ENCODE measurements around the gene TMEM53.
A peak's percentile ranks its signal among the peaks of the same experiment; 100 is the strongest.
"Not testable (repeated sequence)": the region's sequence is repeated elsewhere in the genome, so short reads cannot be mapped to it uniquely, and the experiment has no call there.

The TMEM53 gene

DNA sequence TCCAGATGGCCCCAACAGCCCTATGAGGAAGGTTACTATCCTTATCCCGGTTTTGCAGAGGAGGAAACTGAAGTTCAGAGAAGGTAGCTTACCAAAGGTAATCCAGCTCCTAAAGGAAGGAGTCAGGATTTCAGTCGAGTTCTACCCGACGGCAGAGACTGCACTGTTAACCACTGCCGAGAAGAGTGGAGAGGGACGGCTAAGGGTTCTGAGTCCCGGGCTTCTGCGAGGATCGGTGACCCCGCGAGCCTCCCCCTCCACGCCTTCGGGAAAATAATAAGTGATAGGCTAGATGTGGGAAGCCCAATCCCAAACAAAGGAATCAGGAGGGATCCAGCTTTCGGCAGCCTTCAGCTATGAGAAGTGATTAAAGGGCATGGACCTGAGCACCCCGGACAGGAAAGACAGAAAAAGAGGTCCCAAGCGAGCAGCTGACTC, 587 bp downstream of the TMEM53 start:
- POLR2A ChIA-PET: interaction anchor here (0.6 to 1.4 kb wide), 3 partner anchors 33 to 950 kb away, joined by 3 to 7 read pairs (median 5); no protein-coding TSS in a partner anchor
- H3K4me3 ChIP-seq (ENCODE audit: low read depth, low read length): peak overlapping the region; percentile 90
- TF ChIP-seq CTCF (IDR thresholded peaks at IDR 0.05; ENCODE audit: insufficient read depth, low read length, missing control alignments): no peak
- no peak for DNase-seq (ENCODE audit: low read depth, low spot score)
- CTCF ChIA-PET: interaction anchor here (0.8 to 6.5 kb wide), 6 partner anchors 8 to 63 kb away, joined by 4 to 44 read pairs (median 5); partner anchors contain the start of gene RNU5D-1

DNA sequence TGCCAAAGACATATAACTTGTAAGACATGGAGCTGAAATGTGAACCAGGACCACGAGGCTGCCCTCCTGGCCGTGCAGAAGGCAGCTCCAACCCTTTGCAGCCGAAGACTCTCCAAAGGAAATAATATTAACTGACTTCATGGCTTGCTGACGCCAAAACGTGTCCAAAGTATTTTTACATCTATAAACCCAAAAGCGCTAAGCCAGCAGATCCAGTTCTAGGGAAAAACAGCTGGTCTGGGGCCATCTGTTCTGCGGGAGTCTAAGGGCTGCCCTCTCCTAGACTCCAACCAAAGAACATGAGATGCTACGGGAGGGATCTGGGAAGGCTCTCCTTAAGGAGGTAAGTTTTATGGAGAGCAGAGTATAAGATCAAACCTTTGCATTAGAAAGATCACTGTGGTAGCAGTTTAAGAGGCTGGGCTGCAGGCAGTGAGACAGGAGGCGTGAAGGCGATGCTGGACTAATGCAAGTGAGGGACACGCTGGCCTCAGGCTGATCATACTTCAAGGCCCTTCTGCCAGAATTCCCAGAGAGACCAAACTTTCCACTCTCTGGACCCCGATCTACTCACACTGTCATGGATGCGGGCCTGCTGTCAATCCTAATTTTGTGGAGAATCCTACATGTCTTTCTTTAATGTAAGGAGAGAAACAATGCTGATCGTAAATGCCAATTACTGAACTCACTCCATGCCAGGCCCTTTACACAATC, 1.2 kb downstream of the TMEM53 start:
- ChIA-PET POLR2A (interaction anchor here (0.6 to 1.1 kb wide), 2 partner anchors 33 to 949 kb away, joined by 3 to 5 read pairs; no protein-coding TSS in a partner anchor), CTCF (interaction anchor here (1.1 to 6.5 kb wide), 5 partner anchors 17 to 63 kb away, joined by 4 to 44 read pairs (median 6); partner anchors contain the start of gene RNU5D-1)
- no peak for TF ChIP-seq CTCF (IDR thresholded peaks at IDR 0.05; ENCODE audit: insufficient read depth, low read length, missing control alignments)
- peak overlapping the region; percentile 90 for H3K4me3 ChIP-seq (ENCODE audit: low read depth, low read length)
- no peak for DNase-seq (ENCODE audit: low read depth, low spot score)

DNA sequence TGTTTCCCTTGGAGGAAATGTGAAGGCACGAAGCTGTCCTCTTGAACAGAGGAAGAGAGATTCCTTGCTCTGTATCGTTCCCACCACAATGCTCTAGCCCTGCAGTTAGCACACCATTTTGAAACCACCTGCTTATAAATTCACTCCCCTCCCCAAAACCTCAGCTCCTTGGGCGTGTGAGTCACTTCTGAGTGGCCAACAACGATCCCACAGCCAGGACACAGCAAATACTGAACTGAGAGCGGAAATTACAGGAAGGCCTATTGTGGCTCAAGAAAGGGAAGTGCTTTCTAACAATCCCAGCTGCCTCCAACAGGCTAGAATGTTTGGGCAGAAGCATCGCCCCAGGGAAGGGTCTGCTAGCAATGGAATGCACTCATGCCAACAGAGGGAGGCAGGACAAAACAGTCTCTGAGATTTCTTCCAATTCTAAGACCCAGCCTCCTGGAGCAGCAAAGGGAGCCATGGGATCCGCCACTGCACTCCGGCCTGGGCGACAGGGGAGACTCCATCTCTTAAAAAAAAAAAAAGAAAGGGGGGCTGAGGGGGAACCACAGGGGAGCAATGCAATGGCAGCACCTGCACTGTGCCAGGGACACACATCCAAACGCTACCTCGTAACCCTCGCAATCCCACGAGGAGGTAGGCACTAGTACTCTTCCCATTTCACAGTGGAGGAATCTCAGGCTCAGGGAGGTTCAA, 1.9 kb downstream of the TMEM53 start:
- TF ChIP-seq CTCF (IDR thresholded peaks at IDR 0.05; ENCODE audit: insufficient read depth, low read length, missing control alignments): no peak
- CTCF ChIA-PET: interaction anchor here (0.8 to 6.5 kb wide), 4 partner anchors 12 to 20 kb away, joined by 3 to 44 read pairs (median 5); no protein-coding TSS in a partner anchor
- DNase-seq (ENCODE audit: low read depth, low spot score): no peak
- POLR2A ChIA-PET: no interaction called here
- H3K4me3 ChIP-seq (ENCODE audit: low read depth, low read length): no peak overlapping the region

- no peak for TF ChIP-seq CTCF (IDR thresholded peaks at IDR 0.05; ENCODE audit: insufficient read depth, low read length, missing control alignments)
- CTCF ChIA-PET: interaction anchor here (0.8 to 6.5 kb wide), 3 partner anchors 15 to 19 kb away, joined by 3 to 44 read pairs (median 6); no protein-coding TSS in a partner anchor
- POLR2A ChIA-PET: interaction anchor here (0.7 kb wide), 1 partner anchor 30 kb away, joined by 3 read pairs; no protein-coding TSS in a partner anchor
- no peak overlapping the region for H3K4me3 ChIP-seq (ENCODE audit: low read depth, low read length)
- no peak for DNase-seq (ENCODE audit: low read depth, low spot score)
Measured at GRCh38 chr1:44670751-44671640, 3.3 kb downstream of the TMEM53 start.

DNA sequence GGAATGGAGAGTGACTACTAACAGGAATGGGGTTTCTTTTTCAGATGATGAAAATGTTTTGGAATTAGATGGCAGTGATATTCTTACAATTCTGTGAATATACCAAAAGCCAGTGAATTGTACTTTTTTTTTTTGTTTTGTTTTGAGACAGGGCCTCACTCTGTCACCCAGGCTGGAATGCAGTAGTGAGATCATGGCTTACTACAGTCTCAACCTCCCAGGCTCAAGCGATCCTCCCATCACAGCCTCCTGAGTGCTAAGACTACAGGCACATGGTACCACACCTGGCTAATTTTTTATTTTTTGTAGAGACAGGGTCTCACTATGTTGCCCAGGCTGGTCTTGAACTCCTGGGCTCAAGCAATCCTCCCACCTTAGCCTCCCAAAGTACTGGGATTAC, 7.6 kb downstream of the TMEM53 start:
- DNase-seq (ENCODE audit: low read depth, low spot score); H3K4me3 ChIP-seq (ENCODE audit: low read depth, low read length); CTCF ChIA-PET; POLR2A ChIA-PET: not testable (repeated sequence)

DNA sequence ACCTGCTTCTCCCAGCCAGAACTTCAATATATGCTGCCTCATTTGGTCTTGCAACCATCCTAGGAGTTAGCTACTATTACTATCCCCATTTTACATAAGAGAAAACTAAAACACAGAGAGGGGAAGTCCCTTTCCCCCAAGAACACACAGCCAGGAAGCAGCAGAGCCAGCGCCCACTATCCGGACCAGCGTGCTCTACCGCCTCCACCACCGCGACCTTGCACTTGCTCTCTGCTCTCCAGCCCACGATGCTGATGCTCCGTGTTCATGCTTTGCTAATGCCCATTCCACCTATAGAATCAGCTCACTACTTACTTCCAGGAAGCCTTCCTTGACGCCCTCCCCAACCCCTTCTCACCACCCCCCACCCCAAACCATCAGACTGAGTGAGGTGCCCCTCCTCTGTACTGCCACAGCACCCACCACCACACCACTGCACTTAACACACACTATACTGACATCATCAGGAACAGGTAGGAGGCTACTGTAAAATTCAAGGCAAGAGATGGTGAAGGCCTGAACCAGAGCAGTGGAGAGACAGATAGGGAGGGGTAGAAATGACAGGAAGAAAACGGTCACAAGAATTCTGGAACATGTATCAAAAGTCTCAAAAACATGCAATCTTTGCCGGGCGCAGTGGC, 9.4 kb downstream of the TMEM53 start:
- CTCF ChIA-PET: interaction anchor here (1.1 to 5.3 kb wide), 4 partner anchors 9 to 55 kb away, joined by 4 to 48 read pairs (median 12); partner anchors contain the start of genes ARMH1 and TMEM53
- no peak for TF ChIP-seq CTCF (IDR thresholded peaks at IDR 0.05; ENCODE audit: insufficient read depth, low read length, missing control alignments)
- no peak for DNase-seq (ENCODE audit: low read depth, low spot score)
- H3K4me3 ChIP-seq (ENCODE audit: low read depth, low read length): no peak overlapping the region
- POLR2A ChIA-PET: interaction anchor here (0.7 kb wide), 1 partner anchor 346 kb away, joined by 3 read pairs; no protein-coding TSS in a partner anchor

Data from AG04449 (cell line).